SU-DHL-6 (cell line): Measurements from ENCODE around the gene PPIF.

ENCODE experiments used
- H2AFZ ChIP-seq: fragments of 200-600 bp; sonication (generic); 2 replicates; pipeline ENCODE4 v1.6.1; 2014; ENCODE audit warnings: low read depth, mild to moderate bottlenecking, moderate library complexity, mixed read lengths, antibody characterized with exemption, low read length; ENCODE audit not compliant: severe bottlenecking
- H3F3A ChIP-seq: fragments of 200-600 bp; shearing (Covaris generic); 2 replicates; pipeline ENCODE4 v1.6.0; 2016; ENCODE audit warnings: antibody characterized with exemption, mild to moderate bottlenecking; ENCODE audit not compliant: insufficient read depth
- H3K27ac ChIP-seq: fragments of 200-600 bp; sonication (generic); 2 replicates; pipeline ENCODE4 v1.5.1; 2016; ENCODE audit warnings: low read depth, mild to moderate bottlenecking, low read length, moderate library complexity, mixed read lengths
- H3K27me3 ChIP-seq: fragments of 200-600 bp; sonication (generic), shearing (Covaris generic); 2 replicates; pipeline ENCODE4 v1.6.0; 2014; ENCODE audit warnings: mild to moderate bottlenecking, low read length
- H3K36me3 ChIP-seq: fragments of 200-600 bp; sonication (generic); 2 replicates; pipeline ENCODE4 v1.6.1; 2014; ENCODE audit warnings: mild to moderate bottlenecking, low read length, mixed read lengths
- H3K4me2 ChIP-seq: fragments of 300-600, 200-600 bp; shearing (Covaris generic), sonication (generic); 2 replicates; pipeline ENCODE4 v1.6.0; 2014; ENCODE audit warnings: low read length, low read depth, mild to moderate bottlenecking; ENCODE audit not compliant: poor library complexity, severe bottlenecking
- H3K4me3 ChIP-seq: fragments of 200-600 bp; sonication (generic); 2 replicates; pipeline ENCODE4 v1.5.1; 2014; ENCODE audit warnings: antibody characterized with exemption, low read length, mild to moderate bottlenecking, mixed read lengths; ENCODE audit not compliant: insufficient read depth, poor library complexity, severe bottlenecking
- H3K79me2 ChIP-seq: fragments of 200-600 bp; sonication (generic); 2 replicates; pipeline ENCODE4 v1.6.1; 2014; ENCODE audit warnings: mild to moderate bottlenecking, low read length, moderate library complexity; ENCODE audit not compliant: insufficient read depth
- H3K9ac ChIP-seq: fragments of 200-600 bp; sonication (generic); 2 replicates; pipeline ENCODE4 v1.7.0; 2014; ENCODE audit warnings: mild to moderate bottlenecking, low read length
- H3K9me2 ChIP-seq: fragments of 200-600 bp; sonication (generic); replicated peaks from 2 replicates; pipeline ENCODE4 v1.6.1; 2014; ENCODE audit warnings: low read length; ENCODE audit not compliant: insufficient read depth
- H3K9me3 ChIP-seq: fragments of 200-600 bp; sonication (generic); 2 replicates; pipeline ENCODE4 v1.6.1; 2014; ENCODE audit warnings: low read length, mixed read lengths; ENCODE audit not compliant: insufficient read depth
- H4K20me1 ChIP-seq: fragments of 200-600 bp; sonication (generic); 2 replicates; pipeline ENCODE4 v1.6.1; 2014; ENCODE audit warnings: low read depth, mild to moderate bottlenecking, antibody characterized with exemption, low read length, moderate library complexity, mixed read lengths
- EZH2phosphoT487 ChIP-seq: fragments of 200-600 bp; sonication (generic), shearing (Covaris generic); conservative IDR thresholded peaks from 2 replicates; pipeline ENCODE4 v1.6.1; 2018; ENCODE audit warnings: mild to moderate bottlenecking, antibody characterized with exemption, low read length, moderate library complexity, mixed read lengths
- TF ChIP-seq, protein P1 (sequence below): fragments of 200-600 bp; sonication (generic); IDR thresholded peaks from one replicate; pipeline ENCODE4 v1.5.1; 2017; ENCODE audit warnings: antibody characterized with exemption, mild to moderate bottlenecking, low read length, moderate library complexity; ENCODE audit not compliant: insufficient read depth, poor library complexity, severe bottlenecking

Gene PPIF

DNA sequence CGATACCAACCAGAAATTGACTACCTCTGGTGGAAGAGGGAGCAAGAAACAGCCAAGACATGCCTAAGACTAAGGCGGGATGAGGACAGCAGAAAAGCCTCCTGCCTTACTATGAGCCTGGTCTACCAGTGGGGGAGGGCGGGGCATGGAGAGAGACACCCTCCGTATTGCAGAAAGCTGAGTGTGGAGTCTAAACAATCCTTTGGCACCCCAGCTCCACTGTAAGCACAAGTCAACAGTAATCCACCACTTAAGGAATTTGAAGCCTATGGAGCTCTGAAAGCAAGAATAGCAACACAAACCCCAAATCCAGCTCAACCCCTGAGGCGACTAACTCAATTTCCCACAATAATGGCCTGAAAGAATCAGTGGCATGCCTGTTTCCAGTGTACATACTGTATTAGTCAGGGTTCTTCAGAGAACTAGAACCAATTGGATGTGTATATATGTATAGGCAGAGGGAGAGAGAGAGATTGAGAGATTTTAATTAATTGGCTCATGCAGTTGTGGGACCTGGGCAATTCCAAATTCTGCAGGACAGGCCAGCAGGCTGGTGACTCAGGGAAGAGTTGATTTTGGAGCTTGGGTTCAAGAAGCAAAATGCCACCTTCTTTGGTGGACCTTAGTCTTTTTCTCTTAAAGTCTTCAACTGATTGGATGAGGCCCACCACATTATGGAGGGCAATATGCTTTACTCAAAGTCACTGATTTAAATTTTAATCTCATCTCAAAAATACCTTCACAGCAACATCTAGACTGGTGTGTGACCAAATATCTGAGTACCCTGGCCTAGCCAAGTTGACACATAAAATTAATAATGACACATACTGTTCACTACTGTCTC lies 13.5 kb downstream of the PPIF start:
- Histone ChIP-seq H3K4me2 (no peak overlapping the region), H3K4me3 (no peak overlapping the region)

GRCh38 chr10:79361726-79362397 lies 14.6 kb downstream of the PPIF start:
- H3K9me3 ChIP-seq = no peaks in the 10 kb centered on the region
- no peaks in the 10 kb centered on the region for H3K79me2 ChIP-seq
- no peaks in the 10 kb centered on the region for H3F3A ChIP-seq
- H3K9me2 ChIP-seq = no peaks in the 10 kb centered on the region
- H3K27me3 ChIP-seq = no peaks in the 10 kb centered on the region
- H3K4me2 ChIP-seq = no peak overlapping the region
- no peak overlapping the region for H3K9ac ChIP-seq
- H2AFZ ChIP-seq = no peak overlapping the region
- no peak overlapping the region for H3K27ac ChIP-seq
- TF ChIP-seq, protein P1, sequence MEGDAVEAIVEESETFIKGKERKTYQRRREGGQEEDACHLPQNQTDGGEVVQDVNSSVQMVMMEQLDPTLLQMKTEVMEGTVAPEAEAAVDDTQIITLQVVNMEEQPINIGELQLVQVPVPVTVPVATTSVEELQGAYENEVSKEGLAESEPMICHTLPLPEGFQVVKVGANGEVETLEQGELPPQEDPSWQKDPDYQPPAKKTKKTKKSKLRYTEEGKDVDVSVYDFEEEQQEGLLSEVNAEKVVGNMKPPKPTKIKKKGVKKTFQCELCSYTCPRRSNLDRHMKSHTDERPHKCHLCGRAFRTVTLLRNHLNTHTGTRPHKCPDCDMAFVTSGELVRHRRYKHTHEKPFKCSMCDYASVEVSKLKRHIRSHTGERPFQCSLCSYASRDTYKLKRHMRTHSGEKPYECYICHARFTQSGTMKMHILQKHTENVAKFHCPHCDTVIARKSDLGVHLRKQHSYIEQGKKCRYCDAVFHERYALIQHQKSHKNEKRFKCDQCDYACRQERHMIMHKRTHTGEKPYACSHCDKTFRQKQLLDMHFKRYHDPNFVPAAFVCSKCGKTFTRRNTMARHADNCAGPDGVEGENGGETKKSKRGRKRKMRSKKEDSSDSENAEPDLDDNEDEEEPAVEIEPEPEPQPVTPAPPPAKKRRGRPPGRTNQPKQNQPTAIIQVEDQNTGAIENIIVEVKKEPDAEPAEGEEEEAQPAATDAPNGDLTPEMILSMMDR = no peak
- no peak for TF ChIP-seq EZH2phosphoT487
- no peak overlapping the region for H3K4me3 ChIP-seq
- no peaks in the 10 kb centered on the region for H4K20me1 ChIP-seq
- no peaks in the 10 kb centered on the region for H3K36me3 ChIP-seq

More for the DNA sequence above, 13.5 kb downstream of the PPIF start:
- no peak for TF ChIP-seq EZH2phosphoT487
- TF ChIP-seq, protein P1 = no peak
- Histone ChIP-seq H2AFZ (no peak overlapping the region), H3K79me2 (no peaks in the 10 kb centered on the region), H3K27ac (no peak overlapping the region), H3K27me3 (no peaks in the 10 kb centered on the region), H3K9me3 (no peaks in the 10 kb centered on the region), H3K9ac (no peak overlapping the region), H4K20me1 (no peaks in the 10 kb centered on the region), H3K9me2 (no peaks in the 10 kb centered on the region), H3K36me3 (no peaks in the 10 kb centered on the region), H3F3A (no peaks in the 10 kb centered on the region)

- no peaks in the 10 kb centered on the region for H3K79me2 ChIP-seq
- no peaks in the 10 kb centered on the region for H3K36me3 ChIP-seq
- no peak overlapping the region for H3K4me3 ChIP-seq
- no peaks in the 10 kb centered on the region for H4K20me1 ChIP-seq
- no peak overlapping the region for H3K27ac ChIP-seq
- no peaks in the 10 kb centered on the region for H3F3A ChIP-seq
- H3K9me2 ChIP-seq = no peaks in the 10 kb centered on the region
- TF ChIP-seq, protein P1 = no peak
- no peak for TF ChIP-seq EZH2phosphoT487
- H3K9ac ChIP-seq = no peak overlapping the region
- no peak overlapping the region for H2AFZ ChIP-seq
- H3K9me3 ChIP-seq = no peaks in the 10 kb centered on the region
- H3K4me2 ChIP-seq = no peak overlapping the region
- H3K27me3 ChIP-seq = no peaks in the 10 kb centered on the region
Observed at GRCh38 chr10:79367426-79368189, 20.3 kb downstream of the PPIF start.
